ENCODE data around the gene HSPG2.
A peak's percentile ranks its signal among the peaks of the same experiment; 100 is the strongest.
"Not testable (repeated sequence)": the region's sequence is repeated elsewhere in the genome, so short reads cannot be mapped to it uniquely, and the experiment has no call there.

The HSPG2 gene

DNA sequence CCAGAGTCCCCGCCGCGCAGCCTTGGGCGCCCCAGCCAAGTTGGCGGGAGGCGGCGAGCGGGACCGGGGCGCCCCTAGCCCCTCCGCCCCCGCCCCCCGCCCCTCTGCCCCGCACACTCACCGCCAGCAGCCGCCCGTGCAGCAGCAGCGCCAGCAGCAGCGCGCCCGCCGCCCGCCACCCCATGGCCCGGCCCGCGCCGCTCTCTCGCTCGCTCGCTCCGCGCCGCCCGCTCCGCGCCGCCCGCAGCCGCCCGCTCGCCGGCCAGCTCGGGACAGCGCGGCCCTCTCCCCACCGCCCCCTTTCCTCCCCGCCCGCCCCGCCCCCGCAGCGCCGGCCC, at the start of gene HSPG2:
TSS of gene HSPG2 (minus strand) at position 277 of the 338 bp plus-strand sequence. CDS start at position 184, 93 bp downstream.
- TF ChIP-seq TAF1 (IDR thresholded peaks at IDR 0.05; ENCODE audit: low read depth) = no peak
- no peak for TF ChIP-seq CREB1 (IDR thresholded peaks at IDR 0.05; ENCODE audit: low read depth)
- no peak for TF ChIP-seq EGR1 (IDR thresholded peaks at IDR 0.05)
- TF ChIP-seq, protein P1, sequence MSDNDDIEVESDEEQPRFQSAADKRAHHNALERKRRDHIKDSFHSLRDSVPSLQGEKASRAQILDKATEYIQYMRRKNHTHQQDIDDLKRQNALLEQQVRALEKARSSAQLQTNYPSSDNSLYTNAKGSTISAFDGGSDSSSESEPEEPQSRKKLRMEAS (IDR thresholded peaks at IDR 0.05) = no peak
- TF ChIP-seq, protein P2, sequence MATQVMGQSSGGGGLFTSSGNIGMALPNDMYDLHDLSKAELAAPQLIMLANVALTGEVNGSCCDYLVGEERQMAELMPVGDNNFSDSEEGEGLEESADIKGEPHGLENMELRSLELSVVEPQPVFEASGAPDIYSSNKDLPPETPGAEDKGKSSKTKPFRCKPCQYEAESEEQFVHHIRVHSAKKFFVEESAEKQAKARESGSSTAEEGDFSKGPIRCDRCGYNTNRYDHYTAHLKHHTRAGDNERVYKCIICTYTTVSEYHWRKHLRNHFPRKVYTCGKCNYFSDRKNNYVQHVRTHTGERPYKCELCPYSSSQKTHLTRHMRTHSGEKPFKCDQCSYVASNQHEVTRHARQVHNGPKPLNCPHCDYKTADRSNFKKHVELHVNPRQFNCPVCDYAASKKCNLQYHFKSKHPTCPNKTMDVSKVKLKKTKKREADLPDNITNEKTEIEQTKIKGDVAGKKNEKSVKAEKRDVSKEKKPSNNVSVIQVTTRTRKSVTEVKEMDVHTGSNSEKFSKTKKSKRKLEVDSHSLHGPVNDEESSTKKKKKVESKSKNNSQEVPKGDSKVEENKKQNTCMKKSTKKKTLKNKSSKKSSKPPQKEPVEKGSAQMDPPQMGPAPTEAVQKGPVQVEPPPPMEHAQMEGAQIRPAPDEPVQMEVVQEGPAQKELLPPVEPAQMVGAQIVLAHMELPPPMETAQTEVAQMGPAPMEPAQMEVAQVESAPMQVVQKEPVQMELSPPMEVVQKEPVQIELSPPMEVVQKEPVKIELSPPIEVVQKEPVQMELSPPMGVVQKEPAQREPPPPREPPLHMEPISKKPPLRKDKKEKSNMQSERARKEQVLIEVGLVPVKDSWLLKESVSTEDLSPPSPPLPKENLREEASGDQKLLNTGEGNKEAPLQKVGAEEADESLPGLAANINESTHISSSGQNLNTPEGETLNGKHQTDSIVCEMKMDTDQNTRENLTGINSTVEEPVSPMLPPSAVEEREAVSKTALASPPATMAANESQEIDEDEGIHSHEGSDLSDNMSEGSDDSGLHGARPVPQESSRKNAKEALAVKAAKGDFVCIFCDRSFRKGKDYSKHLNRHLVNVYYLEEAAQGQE (IDR thresholded peaks at IDR 0.05; ENCODE audit: low read depth) = no peak
- no peak for TF ChIP-seq CEBPB (IDR thresholded peaks at IDR 0.05)
- TF ChIP-seq RAD21 (IDR thresholded peaks at IDR 0.05; ENCODE audit: low read depth) = no peak
- TF ChIP-seq TCF12 (IDR thresholded peaks at IDR 0.05; ENCODE audit: low read depth) = no peak
- TF ChIP-seq TEAD4 (IDR thresholded peaks at IDR 0.05) = no peak
- TF ChIP-seq FOXM1 (IDR thresholded peaks at IDR 0.05; ENCODE audit: borderline replicate concordance, low read depth) = no peak
- TF ChIP-seq EP300 (IDR thresholded peaks at IDR 0.05; ENCODE audit: borderline replicate concordance) = no peak
- TF ChIP-seq NFIC (IDR thresholded peaks at IDR 0.05) = no peak

DNA sequence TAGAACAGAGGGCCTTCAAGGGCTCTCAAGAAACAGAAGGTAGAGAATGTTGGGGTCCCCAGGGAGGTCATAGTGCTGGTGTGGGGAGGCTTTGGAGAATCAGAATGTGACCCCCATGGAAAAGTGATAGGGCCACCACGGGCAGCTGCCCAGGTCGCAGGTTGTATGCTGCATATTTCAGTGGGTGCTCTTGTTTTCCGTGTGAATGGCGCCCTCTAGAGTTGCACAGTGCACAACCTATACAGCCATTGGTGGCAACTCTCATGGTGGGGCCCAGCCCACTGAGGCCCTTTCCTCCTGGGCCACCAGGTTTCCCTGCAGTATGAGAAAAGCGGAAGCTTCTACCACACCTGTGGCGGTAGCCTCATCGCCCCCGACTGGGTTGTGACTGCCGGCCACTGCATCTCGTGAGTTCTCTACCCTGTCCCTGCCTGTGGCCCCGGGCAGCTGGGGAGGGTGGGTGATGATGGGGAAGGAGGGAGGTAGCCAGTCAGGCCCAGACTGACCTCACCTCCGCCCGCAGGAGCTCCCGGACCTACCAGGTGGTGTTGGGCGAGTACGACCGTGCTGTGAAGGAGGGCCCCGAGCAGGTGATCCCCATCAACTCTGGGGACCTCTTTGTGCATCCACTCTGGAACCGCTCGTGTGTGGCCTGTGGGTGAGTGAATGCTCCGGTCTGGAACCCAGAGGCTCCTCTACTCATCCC, 43.6 kb upstream of the HSPG2 start:
- TF ChIP-seq RAD21 (IDR thresholded peaks at IDR 0.05; ENCODE audit: low read depth) = peak; percentile 54

DNA sequence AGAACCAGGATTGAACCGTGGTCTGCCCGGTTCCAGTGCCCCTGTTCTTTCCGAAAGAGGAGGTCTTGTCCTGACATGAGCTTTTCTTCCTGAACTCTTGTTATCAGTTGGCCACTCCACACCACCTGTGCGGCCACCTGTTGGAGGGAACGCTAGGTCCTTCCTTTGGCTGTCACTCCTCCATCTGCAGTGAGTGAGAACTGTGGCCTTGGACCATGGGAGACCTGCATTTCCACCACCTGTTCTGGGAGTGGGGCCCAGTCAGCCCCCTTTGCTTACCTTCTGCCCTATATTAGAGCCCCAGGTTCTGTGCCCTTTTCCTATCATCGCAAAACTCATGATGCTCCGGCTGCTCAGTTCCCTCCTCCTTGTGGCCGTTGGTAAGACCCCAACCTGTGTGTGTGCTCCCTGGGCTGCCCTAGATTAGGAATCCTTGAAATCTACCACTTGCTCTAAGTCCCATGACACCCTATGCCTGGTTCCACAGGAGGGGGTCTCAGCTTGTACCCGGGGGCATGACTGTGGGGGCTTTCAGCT, 39.7 kb upstream of the HSPG2 start, which contains the start of gene CELA3B:
TSS of gene CELA3B (plus strand) at position 320 of the 537 bp plus-strand sequence. CDS start at position 338, 18 bp downstream.
- not testable (repeated sequence) for TF ChIP-seq TEAD4 (IDR thresholded peaks at IDR 0.05); ZBTB7A (IDR thresholded peaks at IDR 0.05; ENCODE audit: low read depth)
- TF ChIP-seq, protein P1 (IDR thresholded peaks at IDR 0.05) = not testable (repeated sequence)

DNA sequence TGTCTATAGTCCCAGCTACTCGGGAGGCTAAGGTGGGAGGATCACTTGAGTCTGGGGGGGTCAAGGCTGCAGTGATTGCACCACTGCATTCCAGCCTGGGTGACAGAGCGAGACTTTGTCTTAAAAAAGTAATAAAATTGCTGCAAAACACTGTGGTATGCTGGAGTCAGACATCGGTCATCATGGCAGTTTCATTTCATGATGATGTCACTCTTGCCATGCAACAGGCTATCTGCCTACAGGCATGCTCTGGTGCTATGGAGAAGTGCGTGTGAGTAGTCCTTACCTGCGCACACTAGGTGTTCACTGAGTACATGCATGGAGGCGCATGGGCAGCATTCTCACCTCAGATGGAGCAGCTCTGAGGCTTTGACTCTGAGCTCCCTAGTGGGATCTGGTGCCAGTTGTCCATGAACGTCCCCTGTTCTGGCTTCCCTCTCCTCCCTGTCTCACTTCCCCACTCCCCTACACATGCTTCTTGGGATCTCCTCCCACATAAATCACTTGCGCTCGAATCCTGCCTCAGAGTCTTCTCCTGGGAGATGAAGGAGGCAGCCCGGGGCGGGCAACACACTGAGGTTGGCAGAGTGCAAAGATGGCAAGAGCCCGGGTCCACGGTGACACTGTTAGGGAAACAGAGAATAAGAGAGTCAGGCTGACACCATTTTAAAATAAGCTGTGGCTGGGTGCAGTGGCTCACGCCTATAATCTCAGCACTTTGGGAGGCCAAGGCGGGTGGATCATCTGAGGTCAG, 29.3 kb upstream of the HSPG2 start:
- TF ChIP-seq CEBPB (IDR thresholded peaks at IDR 0.05) = no peak
- TF ChIP-seq, protein P1 (IDR thresholded peaks at IDR 0.05) = no peak
- TF ChIP-seq TCF12 (IDR thresholded peaks at IDR 0.05; ENCODE audit: low read depth) = no peak
- no peak for TF ChIP-seq ZBTB7A (IDR thresholded peaks at IDR 0.05; ENCODE audit: low read depth)
- no peak for TF ChIP-seq FOXM1 (IDR thresholded peaks at IDR 0.05; ENCODE audit: borderline replicate concordance, low read depth)
- TF ChIP-seq, protein P2 (IDR thresholded peaks at IDR 0.05; ENCODE audit: low read depth) = no peak
- no peak for TF ChIP-seq TEAD4 (IDR thresholded peaks at IDR 0.05)
- TF ChIP-seq EGR1 (IDR thresholded peaks at IDR 0.05) = no peak
- TF ChIP-seq, protein P3, sequence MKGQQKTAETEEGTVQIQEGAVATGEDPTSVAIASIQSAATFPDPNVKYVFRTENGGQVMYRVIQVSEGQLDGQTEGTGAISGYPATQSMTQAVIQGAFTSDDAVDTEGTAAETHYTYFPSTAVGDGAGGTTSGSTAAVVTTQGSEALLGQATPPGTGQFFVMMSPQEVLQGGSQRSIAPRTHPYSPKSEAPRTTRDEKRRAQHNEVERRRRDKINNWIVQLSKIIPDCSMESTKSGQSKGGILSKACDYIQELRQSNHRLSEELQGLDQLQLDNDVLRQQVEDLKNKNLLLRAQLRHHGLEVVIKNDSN (IDR thresholded peaks at IDR 0.05) = no peak
- TF ChIP-seq CREB1 (IDR thresholded peaks at IDR 0.05; ENCODE audit: low read depth) = no peak
- no peak for TF ChIP-seq NFIC (IDR thresholded peaks at IDR 0.05)
- TF ChIP-seq YY1 (IDR thresholded peaks at IDR 0.05; ENCODE audit: low read depth) = no peak

DNA sequence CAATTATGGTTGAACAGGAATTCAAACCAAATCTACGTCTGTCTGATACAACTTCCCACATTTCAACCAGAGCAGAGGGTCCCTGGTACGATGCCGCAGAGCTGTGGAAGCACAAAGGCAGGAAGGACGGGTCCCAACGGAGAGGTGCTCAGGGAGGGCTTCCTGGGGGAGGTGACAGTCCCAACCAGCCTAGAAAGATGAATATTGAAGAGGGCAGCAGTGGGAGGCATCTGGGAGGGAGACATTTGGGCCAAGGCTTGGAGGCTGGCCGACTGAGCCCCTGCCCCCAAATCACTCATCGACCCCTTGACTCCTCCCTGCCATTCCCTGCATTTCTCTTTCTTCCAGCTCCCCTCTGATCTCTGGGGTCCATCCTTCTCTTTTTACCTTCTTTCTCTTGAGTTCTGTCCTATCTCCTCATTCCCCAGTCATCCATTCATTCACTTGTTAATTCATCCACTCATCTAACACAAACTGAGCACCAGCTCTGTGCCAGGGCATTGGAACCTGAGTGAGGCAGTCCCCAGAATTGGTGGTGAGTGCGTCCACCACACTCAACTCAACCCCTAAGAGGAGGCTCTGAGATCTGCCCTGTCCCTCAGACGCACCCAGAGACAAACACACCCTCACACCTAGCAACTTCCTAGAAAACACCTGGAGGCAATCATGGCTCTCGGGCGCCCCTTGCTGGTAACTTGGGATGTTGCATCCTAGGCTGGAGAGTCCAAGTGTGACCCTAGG, 26.5 kb upstream of the HSPG2 start:
- TF ChIP-seq CREB1 (IDR thresholded peaks at IDR 0.05; ENCODE audit: low read depth) (no peak), RAD21 (IDR thresholded peaks at IDR 0.05; ENCODE audit: low read depth) (peak; percentile 92)

DNA sequence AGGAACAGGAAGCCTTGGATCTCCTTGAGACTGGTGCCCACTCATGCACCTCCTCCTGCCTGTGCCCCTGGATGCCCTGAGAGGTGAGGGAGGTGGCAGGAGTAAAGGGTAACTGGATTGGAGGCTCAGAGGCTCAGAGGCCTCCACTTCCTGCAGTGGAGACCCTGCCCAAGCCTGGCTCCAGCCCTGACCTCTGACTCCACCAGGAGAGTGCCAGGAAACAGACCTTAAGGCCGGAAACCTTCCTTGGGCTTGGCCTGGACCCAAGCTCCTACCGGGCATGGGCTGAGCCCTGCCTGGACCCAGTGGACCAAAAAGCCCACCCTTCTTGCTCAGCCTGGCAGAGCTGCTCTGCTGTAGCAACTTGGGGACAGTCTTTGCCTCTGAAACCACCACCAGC, 24.7 kb upstream of the HSPG2 start:
- no peak for TF ChIP-seq RAD21 (IDR thresholded peaks at IDR 0.05; ENCODE audit: low read depth)
- no peak for TF ChIP-seq FOXM1 (IDR thresholded peaks at IDR 0.05; ENCODE audit: borderline replicate concordance, low read depth)
- TF ChIP-seq, protein P2 (IDR thresholded peaks at IDR 0.05; ENCODE audit: low read depth) = no peak
- no peak for TF ChIP-seq TAF1 (IDR thresholded peaks at IDR 0.05; ENCODE audit: low read depth)
- TF ChIP-seq YY1 (IDR thresholded peaks at IDR 0.05; ENCODE audit: low read depth) = no peak
- TF ChIP-seq NFIC (IDR thresholded peaks at IDR 0.05) = no peak
- TF ChIP-seq, protein P3 (IDR thresholded peaks at IDR 0.05) = no peak
- TF ChIP-seq ZBTB7A (IDR thresholded peaks at IDR 0.05; ENCODE audit: low read depth) = no peak
- TF ChIP-seq TCF12 (IDR thresholded peaks at IDR 0.05; ENCODE audit: low read depth) = no peak
- TF ChIP-seq CREB1 (IDR thresholded peaks at IDR 0.05; ENCODE audit: low read depth) = no peak
- TF ChIP-seq CEBPB (IDR thresholded peaks at IDR 0.05) = no peak
- TF ChIP-seq EP300 (IDR thresholded peaks at IDR 0.05; ENCODE audit: borderline replicate concordance) = no peak
- no peak for TF ChIP-seq EGR1 (IDR thresholded peaks at IDR 0.05)
